Stimulated activated CD4-positive, alpha-beta T cell treated with anti-CD3 and anti-CD28 coated beads, Interleukin-1b, Interleukin-23, amount 100 ng/mL, for 4 hours (primary cell): Measurements from ENCODE around the gene PHLPP1.

Source experiments
- DNase-seq, 2 donors: peaks; one replicate each; pipeline ENCODE4 v3.0.0-alpha.2; 2020; ENCODE audit warnings: low read depth in 2 of 2

The PHLPP1 gene

DNA sequence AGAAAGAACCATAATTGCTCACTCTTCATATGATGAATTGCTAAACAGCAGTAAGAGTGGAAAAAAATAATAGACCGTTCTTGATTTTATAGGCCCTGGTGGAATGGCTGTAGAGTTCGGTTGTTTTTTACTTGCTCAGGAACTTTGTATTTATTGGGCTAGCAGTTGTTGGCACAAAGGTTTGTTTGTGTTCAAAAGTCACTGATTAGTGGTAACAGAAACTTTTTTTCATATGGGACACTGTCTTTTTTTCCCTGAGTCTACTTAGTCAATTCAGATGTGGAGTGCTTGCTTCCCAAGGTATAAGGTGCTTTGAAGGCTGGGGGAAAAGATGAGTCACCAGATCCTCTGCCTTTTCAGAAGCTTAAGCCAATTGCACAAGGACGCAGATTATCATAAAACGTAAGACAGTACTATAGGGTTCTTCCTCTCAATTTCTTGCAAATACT lies 25.8 kb downstream of the PHLPP1 start:
- DNase-seq = no peak

DNA sequence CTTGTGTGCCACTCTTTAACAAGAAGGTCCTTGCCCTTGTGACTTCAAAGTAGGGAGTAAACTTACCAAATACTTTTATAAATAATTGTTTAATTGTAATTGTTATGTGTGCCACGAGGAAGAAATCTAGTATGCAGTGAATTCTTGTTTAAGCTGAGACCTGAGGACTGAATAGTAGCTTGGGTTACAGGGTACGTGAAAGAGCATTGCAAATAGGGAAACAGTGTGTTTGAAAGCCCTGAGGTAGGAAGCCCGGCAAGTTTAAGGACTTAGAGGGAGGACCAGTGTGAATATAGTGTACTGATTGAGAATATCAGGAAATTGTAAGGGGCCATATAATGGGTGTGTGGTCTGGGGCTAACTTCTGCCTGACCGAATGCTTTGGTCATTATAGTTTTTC lies 26.2 kb downstream of the PHLPP1 start:
- DNase-seq = no peak

DNA sequence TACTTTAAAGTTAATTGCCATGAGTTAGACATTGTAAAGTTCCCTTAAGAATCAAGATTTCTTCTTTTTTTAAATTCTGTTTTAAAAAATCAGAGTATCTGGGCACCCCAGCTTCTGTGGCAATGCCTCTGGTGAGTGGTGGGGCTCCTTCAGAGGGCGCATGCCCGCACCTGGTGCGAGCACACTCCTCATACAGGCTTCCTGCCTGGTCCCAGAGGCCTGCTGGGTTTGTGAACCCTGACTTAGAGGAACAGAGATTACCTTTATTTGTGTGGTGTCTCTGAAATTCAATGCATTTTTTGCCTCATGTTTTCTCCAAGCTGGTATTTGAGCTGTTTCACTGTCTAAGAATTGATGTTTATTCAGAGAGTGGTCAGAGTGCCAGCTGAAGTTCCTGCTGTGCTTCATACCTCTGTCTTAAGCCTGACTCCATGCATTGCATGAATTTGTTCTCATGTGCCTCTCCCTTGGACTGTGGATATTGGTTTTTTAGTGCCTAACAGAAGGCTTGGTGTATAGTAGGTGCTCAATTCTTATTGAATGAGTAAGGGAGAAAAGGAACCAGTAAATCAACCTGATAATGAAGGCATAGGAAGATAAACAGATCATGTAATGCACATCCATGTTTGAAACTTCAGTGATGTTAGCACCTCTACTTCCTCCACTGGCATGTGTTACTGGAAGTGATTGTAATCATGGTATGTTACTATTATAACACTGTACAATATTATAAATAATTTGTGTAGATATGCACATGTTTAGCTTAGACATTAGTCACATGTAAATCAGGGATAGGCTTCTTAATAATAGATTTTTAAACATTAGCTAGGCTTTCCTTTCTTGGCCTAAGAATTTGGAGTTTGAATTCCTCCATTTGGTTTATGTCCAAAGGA lies 29.0 kb downstream of the PHLPP1 start:
- no peak for DNase-seq

DNA sequence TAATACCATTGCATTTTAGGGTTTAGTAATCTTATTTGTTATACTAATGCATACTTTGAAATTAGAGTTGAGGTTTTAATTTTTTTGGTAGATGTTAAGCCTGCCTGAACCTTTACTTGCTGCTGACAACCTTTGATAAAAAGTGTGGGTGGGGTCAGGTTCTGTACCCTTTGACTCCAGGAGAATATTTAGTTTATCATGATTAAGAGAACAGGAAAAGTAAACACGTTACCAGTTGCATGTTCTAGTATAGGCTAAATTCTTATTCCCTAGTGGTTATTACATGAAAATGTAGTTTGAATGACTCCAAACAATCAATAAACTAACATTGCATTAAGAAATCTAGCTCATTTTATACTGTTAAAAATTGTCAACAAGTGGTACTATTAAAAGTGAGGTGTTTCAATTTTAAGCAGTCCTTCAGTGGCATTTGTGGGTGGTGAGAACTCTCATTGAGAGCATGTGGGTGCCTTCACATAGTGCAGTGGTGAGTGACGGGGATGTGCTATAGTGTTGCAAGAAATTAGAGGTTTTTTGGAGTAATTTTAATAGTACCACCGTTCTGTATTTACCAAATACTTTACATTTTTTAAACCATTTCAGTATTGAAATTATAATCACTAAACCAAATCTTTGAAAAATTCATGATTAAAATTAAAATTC lies 29.9 kb downstream of the PHLPP1 start:
- DNase-seq = no peak

DNA sequence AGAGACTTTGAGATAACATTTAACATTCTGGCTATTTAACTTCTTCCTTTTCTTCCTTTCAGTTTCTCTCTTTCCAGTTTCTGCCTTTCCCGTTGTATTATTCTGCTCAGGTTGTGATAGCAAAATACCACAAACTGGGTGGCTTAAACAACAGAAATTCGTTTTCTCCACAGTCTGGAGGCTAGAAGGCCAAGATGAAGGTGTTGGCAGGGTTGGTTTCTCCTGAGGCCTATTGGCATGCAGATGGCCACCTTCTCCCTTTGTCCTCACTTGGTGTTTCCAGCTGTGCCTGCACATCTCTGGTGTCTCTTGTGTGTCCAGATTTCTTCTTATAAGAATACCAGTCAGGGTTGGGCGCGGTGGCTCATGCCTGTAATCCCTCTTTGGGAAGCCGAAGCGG lies 34.0 kb downstream of the PHLPP1 start:
- no peak for DNase-seq

DNA sequence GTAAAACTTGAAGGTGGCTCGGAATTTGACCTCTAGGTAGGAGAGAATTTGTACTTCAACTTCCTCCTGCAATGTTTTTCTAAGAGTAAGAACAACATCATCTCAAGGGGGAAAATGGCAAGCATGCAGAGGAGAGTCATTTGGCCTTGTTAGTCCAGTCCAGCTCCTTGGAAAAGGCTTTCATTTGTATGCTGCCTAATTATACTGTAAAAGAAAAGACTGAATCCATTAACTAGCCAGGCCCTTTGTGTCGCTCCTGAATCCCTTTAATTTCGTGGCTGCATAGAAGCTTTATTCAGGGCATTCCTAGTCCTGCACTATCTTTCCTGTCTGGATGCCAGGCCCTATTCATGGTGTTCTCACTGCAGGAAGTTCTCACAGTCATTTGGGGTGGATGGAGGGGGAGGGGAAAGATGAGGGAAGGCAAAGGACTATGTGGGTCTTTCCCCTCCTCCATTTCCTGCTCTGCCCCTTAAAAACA lies 36.0 kb downstream of the PHLPP1 start:
- DNase-seq = no peak

DNA sequence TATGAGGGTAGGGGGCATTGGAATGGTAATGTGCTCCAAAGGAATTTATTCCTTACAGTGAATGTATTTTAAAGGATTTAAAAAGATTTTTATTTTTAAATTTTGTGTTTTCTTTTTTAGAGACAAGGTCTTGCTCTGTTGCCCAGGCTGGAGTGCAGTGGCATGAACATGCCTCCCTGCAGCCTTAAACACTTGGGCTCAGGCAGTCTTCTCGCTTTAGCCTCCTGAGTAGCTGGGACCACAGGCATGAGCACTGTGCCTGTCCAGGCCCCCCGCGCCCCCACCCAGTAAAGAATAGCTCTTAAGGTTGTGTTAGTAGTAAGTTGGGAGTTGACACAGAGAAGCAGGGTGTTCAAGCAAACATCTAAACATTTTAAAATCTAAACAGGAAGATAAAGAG lies 36.6 kb downstream of the PHLPP1 start:
- no peak for DNase-seq

DNA sequence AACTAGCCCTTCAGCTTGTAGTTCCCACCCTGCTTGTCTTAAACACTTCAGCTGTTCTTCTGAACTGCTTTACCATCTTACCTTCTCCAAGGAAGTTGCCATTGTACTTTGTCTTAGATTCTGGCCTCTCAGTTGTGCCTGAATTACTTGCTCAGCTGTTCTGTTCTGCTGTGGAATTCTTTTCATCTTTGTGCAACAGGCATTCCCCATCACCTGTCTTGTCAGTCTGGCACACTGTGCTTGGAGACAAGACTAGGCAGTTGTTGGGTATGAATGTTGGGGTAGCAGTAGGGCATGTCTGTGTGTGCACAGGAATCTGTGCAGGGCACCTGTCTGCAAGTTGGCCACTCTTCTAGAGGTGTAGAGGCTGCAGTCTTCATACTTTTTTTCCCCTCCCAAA lies 38.7 kb downstream of the PHLPP1 start:
- no peak for DNase-seq

DNA sequence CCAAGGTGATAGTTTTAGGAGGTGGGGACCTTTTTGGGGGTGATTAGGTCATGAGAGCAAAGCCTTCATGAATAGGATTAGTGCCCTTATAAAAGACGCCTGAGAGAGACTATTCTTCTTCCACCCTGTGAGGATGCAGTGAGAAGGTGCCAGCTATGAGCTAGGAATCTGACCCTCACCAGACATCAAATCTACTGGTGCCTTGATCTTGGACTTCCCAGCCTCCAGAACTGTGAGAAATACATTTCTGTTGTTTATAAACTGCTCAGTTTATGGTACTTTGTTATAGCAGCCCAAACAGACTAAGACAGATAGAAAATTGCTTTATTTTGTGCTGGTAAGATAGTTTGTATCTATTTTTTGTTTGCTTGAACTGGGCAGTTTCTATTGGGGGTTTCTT lies 40.1 kb downstream of the PHLPP1 start:
- DNase-seq = no peak

DNA sequence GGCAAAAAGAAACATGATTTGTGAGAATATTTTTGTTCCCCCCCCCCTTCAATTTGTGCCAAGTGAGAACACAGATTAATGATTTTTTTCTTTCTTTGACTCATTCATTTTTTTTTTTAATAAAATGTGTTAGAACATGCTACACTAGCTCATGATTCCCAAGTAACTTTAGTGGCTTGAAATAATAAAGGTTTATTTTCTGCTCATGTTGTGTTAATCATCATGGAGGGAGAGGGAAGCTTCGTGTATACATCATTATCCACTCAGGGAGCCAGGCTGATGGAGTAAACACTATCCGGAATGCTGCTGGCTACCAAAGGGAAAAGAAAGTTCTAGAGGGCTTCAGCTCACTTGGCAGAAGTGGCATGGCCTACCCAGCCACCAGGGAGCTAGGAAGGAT lies 40.6 kb downstream of the PHLPP1 start:
- no peak for DNase-seq

DNA sequence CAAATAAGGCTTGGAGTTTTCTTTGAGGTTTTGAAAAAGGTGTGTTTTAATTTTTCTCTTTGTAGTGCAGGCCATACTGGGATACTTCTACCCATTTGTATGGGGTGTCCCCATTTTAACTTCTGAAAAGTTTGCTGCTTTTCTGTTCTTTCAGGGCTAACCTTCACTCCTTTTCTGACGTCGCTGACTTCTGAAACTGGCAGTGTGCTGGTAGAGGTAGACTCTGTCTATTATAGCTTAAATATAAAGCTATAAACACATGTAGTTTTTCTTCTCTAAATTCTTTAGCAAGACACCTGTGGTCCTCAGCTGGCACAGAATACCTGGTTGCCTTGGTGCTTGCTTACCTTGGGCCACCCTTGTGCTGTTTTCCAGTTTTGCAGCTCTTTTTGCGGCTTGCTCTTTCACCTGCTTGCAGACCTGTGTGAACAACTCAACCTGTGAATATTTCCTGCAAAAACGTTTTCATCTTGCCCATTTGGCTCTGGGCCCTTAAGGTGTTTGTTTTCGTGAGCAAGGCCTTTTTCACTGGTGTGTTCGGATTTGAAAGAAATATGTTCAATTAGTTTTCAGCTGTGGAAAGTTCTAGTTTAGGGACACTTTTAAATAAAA lies 42.2 kb downstream of the PHLPP1 start:
- DNase-seq = no peak

DNA sequence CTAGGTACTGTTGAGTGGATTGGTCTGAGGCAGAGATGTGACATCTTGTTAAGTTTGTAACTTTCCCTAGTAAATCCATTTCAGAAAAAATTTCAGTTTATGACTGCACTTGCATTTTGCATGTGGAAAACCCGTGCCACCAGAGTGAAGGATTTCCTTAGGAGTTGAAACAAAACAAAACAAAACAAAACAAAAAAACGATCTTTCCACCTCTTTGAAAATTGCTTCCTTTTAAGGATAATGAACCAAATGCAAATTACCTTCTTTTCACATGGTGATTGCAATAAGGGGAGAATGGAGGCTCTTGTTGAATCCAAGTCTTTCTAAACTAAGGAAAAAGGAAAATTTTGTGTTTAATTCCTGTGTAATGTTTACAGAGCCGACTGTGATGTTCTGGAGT lies 43.2 kb downstream of the PHLPP1 start:
- DNase-seq = no peak

DNA sequence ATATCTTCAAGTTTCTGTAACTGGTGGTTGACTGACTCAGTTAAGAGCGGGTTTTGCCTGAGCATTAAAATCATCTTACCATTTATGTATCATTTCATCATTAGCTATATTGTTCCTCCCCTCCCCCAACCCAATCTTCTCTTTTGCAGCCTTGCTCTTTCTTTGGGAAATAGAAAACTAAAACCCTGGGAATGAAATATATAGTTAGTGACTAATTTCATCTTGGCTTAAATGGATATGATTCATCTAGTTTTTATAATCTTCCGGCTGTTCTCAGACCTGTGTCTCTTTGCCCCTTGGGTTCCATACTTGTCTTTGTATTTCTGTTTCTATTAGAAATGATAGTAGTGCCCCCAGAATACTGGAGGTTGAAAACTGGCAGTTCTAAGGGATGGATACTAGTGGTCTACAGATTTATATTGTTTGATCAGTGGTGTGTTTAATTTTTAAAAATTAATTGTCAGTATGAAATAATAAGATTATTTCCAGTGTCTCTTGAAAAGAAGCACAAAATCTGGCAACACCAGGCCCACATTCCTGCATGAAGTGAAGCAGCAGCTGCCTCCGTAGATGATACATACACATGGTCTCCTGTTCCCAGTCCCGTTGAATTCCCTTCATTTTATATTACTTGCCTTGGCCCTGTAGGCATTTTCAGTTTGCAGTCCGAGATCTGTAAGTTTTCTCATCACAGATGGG lies 44.5 kb downstream of the PHLPP1 start:
- no peak for DNase-seq

DNA sequence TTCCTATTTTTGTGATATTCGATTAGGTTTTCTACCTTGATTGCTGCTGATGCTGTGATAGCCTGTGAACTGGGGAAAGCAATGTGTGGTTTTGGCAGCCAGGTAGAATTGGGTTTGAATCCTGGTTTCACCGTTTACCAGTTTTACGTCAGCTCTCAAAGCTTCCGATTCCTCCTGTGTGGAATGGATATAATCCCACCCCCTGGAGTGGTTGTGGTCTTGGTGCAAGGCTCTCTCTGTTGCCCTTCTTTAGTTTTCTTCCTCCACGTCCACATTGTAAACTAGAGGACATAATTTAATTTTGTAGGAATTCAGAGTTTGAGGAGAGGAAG lies 45.0 kb downstream of the PHLPP1 start:
- DNase-seq = no peak

DNA sequence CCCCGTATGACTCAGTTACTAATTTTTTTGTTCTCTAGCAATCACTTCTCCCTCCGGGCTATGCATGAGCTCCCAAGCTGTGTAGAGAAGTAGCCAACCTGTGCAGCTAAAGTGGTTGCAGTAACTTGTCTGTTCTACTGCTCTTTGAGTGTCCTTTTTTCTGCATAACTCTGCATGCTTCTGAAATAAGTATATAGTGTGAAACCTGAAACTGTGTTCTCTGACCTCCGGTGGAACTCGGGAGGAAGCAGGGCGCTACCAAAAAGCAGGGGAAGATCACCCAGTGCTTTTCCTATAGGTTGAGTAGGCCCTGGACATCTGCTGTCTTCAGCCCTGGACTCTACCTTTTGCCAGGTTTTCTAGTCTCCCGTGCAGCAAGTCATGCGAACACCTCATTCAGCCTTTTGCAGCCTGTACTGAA lies 47.8 kb downstream of the PHLPP1 start:
- no peak for DNase-seq

DNA sequence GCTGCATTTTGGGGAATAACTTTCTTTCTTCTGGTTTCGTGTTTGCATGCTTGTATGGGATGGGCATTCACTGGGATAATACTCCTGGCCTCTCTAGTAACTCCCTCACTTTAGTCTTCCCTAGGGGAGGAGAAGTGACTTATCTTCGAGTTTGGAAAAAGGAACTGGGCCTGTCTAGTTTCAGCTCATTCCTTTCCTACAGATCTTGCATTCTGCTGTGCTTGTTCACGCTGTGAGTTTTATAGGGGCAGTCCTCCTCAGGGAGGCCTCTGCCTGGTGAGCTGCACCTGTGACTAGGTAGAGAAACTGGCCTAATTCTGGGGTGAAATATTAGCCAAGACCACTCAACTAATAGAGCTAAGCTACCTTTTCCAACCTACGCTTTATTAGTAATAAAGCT lies 50.9 kb downstream of the PHLPP1 start:
- no peak for DNase-seq

DNA sequence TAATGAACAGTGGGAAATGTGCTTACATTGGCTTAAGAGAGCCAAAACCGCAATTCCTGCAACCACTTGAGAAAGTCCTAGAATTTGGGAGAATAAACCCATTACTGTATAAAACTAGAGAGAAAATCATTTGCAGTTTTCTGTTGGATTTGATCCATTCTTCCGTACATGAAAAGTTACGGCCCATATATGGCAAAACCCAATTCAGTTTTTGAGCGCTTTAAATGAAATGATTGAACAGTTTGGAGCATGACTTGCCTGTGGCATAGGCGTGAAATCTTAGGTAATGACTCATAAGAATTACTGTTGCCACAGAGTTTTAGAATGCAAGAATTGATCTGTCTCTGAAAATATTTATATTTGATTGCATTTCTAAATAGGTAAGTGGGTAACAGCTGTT lies 52.0 kb downstream of the PHLPP1 start:
- DNase-seq = no peak

DNA sequence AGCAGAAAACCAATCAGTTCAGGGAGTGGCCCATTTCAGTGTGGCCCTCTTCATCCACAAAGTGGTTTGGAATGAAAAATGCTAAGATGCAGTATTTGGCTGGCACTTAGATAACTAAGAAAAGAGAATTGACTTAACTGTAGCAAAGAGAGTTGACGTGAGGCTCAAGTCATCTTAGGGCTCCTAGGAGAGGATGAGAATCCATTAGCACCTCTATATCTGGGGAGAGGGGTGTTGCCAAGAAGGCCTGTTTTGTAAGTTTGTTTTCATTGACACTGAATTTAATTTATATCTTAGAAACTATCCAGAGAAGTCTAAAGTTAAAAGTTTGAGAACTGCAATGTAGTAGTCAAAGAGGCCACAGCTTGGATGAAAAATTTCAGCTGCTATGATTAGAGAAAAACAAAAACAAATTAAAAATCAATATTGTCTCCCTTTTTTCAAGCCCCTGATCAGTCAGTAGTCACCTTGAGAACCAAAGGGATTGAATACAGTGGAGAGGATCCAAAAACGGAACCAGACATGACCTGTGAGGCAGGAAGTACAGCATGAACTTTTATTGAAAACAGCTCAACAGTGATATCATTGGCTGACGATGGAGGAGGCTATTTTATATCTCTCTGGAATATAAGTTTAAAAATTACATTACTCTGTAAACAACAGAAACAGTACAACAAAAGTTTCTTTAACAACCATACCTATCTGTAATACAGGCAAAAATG lies 52.7 kb downstream of the PHLPP1 start:
- DNase-seq = no peak

DNA sequence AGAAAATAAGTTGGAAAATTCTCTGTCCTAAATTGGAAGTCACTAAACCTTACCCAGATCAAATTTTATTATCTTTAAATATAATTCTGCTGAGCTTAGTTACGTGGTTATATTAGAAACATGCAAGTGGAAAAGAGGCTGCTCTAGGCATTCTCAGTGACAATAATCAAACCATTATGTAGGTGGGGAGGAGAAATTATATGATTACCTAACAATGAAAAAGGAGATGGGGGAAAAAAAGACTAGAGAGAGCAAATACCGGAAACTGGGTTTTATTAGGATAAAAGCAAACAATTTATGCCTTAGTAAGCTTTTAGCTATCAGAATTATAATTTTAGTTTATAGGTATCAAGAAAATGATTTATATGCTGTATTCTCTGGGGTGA lies 53.2 kb downstream of the PHLPP1 start:
- DNase-seq = no peak

DNA sequence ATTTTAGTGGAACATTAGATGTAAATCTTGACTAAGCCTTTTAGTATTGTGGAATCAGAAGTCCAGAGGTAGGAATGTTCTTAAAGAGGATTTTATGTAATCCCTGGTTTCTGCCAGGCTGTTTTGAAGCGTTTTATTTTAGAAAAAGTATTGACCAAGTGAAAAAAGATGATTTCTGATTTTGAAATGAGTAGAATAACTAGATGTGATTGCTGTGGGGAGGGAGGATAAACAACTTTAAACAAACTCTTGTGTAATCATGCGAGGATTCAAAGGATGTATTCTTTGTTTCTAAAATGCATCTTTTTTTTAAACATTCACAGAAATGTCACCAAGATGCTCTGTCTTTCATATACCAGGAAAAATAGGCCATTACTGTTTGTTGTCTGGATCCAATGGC lies 53.9 kb downstream of the PHLPP1 start:
- DNase-seq = no peak

DNA sequence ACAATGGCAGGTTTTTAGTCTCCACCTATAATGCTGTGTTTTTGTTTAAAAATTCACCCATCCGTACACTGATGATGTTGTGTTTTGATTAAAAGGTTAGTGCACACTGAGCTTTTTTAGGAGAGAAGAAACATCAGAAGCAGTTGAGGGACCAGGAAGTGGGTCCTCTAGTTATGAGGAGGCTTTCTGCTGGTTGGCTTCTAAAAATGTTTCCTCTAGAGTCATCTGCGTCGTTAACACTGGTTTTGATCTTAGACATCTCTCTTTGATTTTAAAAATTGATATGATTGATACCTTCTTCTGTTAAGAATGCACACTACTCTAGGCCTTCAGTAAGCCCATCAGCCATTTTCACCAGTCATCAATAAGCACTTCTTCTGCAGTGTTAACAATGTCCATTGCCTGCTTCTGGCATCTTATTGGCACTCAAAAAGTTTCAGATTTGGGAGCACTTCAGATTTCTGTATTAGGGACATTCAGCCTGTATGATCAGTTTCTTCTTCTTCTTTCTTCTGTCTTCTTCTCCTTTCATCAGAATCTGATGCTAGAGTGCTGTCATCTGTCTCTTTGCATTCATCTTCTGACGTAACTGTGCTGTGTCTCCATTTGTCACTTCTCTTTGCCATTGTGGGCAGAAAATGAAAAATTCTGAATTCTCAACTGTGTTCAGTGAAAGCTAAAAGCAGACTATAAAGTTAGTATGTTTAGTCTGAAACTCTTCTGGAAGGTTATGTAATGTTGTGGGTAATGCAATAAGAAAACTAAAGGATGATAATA lies 56.3 kb downstream of the PHLPP1 start:
- no peak for DNase-seq
